Activated CD4-positive, alpha-beta memory T cell treated with anti-CD3 and anti-CD28 coated beads for 36 hours (primary cell): ENCODE data around the gene RTEL1. TPM values are rescaled to one million over a fixed set of nuclear protein-coding genes. Genes with fewer than 3 reads are reported as not detected.

Source experiments
- CTCF ChIA-PET: fragments of 350-600 bp; sonication (Branson Sonifier 250); formaldehyde crosslinking; loops from one replicate; lab custom pipeline; 2021; ENCODE audit warnings: antibody characterized with exemption, inconsistent platforms; lab: Charles Lee
- POLR2A ChIA-PET: fragments of 350-600 bp; sonication (Branson Sonifier 250); formaldehyde crosslinking; loops from one replicate; lab custom pipeline; 2021; ENCODE audit warnings: antibody characterized with exemption; lab: Charles Lee
- DNase-seq: peaks from one replicate; pipeline ENCODE4 v3.0.0-alpha.2; 2020
- H3K27ac Mint-ChIP-seq: one replicate; pipeline ENCODE4 v1.8.0; 2021; ENCODE audit warnings: mixed read lengths
- H3K27me3 Mint-ChIP-seq: one replicate; pipeline ENCODE4 v1.8.0; 2021; ENCODE audit warnings: mixed read lengths
- H3K36me3 Mint-ChIP-seq: one replicate; pipeline ENCODE4 v1.8.0; 2021; ENCODE audit warnings: mixed read lengths
- H3K4me1 Mint-ChIP-seq: one replicate; pipeline ENCODE4 v1.8.0; 2021; ENCODE audit warnings: low read depth, mixed read lengths
- H3K4me3 Mint-ChIP-seq: one replicate; pipeline ENCODE4 v1.8.0; 2021; ENCODE audit warnings: mild to moderate bottlenecking, mixed read lengths
- H3K9me3 Mint-ChIP-seq: one replicate; pipeline ENCODE4 v1.8.0; 2021; ENCODE audit warnings: mixed read lengths
- intact Hi-C: fragments of 100-400 bp; cut with micrococcal nuclease; formaldehyde crosslinking; loops from one replicate; pipeline ENCODE4 v1.15.1; 2023
- total RNA-seq, 2 experiments: library from RNA; stranded (reverse); gene quantifications; one replicate each; pipeline ENCODE4 v1.2.3, GENCODE V29; 2021

The RTEL1 gene
- total RNA-seq, 2 experiments from 2014 or later, result 38.0 to 38.3 TPM

DNA sequence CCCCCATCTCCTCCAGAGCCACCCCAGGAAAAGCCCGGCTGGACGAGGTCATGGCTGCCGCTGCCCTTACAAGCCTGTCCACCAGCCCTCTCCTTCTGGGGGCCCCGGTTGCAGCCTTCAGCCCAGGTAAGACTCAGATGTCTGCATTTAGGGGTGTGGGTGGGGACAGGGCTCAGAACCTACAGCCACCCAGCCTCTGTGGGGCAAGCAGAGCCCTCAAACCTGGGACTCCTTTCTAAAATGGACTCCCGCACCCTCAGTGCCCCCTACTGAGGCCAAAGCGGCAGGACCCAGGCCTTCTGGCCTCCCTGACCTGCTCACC lies 83.2 kb downstream of the RTEL1 start:
- H3K27ac Mint-ChIP-seq, result no peak overlapping the region
- CTCF ChIA-PET, result interaction anchor here (0.5 to 1.5 kb wide), 2 partner anchors 34 to 80 kb away, joined by 3 to 14 read pairs; partner anchors contain the start of genes ARFRP1 and ZGPAT

DNA sequence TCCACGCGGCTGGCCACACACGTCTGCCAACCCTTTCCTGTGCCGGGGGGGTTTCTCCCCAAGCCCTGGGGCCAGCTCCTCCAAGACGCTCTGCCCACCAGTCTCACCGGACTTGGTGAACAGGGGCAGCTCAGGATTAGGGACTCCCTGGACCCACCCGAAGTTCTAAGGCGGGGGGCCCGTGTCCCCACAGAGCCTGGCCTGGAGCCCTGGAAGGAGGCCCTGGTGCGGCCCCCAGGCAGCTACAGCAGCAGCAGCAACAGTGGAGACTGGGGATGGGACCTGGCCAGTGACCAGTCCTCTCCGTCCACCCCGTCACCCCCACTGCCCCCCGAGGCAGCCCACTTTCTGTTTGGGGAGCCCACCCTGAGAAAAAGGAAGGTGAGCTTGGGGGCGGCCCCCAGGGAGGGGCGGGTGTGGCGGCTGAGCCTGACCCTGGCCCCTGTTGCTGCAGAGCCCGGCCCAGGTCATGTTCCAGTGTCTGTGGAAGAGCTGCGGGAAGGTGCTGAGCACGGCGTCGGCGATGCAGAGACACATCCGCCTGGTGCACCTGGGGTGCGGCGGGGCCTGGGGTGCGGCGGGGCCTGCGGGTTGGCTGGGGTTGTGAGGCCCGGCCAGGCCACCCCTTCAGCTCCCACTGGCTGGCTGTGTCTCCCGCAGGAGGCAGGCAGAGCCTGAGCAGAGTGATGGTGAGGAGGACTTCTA lies 83.7 kb downstream of the RTEL1 start:
- no peak overlapping the region for H3K27ac Mint-ChIP-seq
- H3K4me3 Mint-ChIP-seq, result no peak overlapping the region
- no peaks in the 10 kb centered on the region for H3K9me3 Mint-ChIP-seq
- no peaks in the 10 kb centered on the region for H3K27me3 Mint-ChIP-seq
- no peak for DNase-seq
- intact Hi-C loops, result no loop called here
- POLR2A ChIA-PET, result interaction anchor here (1.0 to 2.4 kb wide), 3 partner anchors 9 to 43 kb away, joined by 5 to 10 read pairs (median 5); partner anchors contain the start of genes ARFRP1 and ZGPAT
- H3K4me1 Mint-ChIP-seq, result peaks cover 8% of the 10 kb centered on the region
- CTCF ChIA-PET, result interaction anchor here (1.5 to 1.8 kb wide), 2 partner anchors 34 to 35 kb away, joined by 5 to 14 read pairs; partner anchors contain the start of genes ARFRP1 and ZGPAT
- peaks cover 2% of the 10 kb centered on the region for H3K36me3 Mint-ChIP-seq

More for the DNA sequence above, 83.2 kb downstream of the RTEL1 start:
- POLR2A ChIA-PET, result interaction anchor here (1.0 to 2.4 kb wide), 3 partner anchors 10 to 43 kb away, joined by 5 to 10 read pairs (median 5); partner anchors contain the start of genes ARFRP1 and ZGPAT
- Mint-ChIP-seq H3K4me1 (peaks cover 13% of the 10 kb centered on the region), H3K4me3 (no peak overlapping the region), H3K9me3 (no peaks in the 10 kb centered on the region), H3K27me3 (no peaks in the 10 kb centered on the region), H3K36me3 (peaks cover 2% of the 10 kb centered on the region)
- no peak for DNase-seq
- intact Hi-C loops, result no loop called here

GRCh38 chr20:63742381-63743024 lies 84.4 kb downstream of the RTEL1 start:
- no peak overlapping the region for H3K27ac Mint-ChIP-seq
- DNase-seq, result no peak
- intact Hi-C loops, result no loop called here
- ChIA-PET POLR2A (interaction anchor here (0.8 to 2.4 kb wide), 2 partner anchors 35 to 44 kb away, joined by 3 to 10 read pairs; partner anchors contain the start of genes ARFRP1 and ZGPAT), CTCF (interaction anchor here (1.8 kb wide), 1 partner anchor 35 kb away, joined by 5 read pairs; the partner anchor contains the start of genes ARFRP1 and ZGPAT)
- no peaks in the 10 kb centered on the region for H3K9me3 Mint-ChIP-seq
- no peaks in the 10 kb centered on the region for H3K27me3 Mint-ChIP-seq
- H3K4me3 Mint-ChIP-seq, result no peak overlapping the region
- H3K36me3 Mint-ChIP-seq, result peaks cover 2% of the 10 kb centered on the region
- H3K4me1 Mint-ChIP-seq, result peaks cover 4% of the 10 kb centered on the region

GRCh38 chr20:63743210-63743970 lies 85.3 kb downstream of the RTEL1 start:
- Mint-ChIP-seq H3K9me3 (no peaks in the 10 kb centered on the region), H3K27ac (no peak overlapping the region)
- POLR2A ChIA-PET, result interaction anchor here (0.8 kb wide), 1 partner anchor 36 kb away, joined by 3 read pairs; the partner anchor contains the start of genes ARFRP1 and ZGPAT

DNA sequence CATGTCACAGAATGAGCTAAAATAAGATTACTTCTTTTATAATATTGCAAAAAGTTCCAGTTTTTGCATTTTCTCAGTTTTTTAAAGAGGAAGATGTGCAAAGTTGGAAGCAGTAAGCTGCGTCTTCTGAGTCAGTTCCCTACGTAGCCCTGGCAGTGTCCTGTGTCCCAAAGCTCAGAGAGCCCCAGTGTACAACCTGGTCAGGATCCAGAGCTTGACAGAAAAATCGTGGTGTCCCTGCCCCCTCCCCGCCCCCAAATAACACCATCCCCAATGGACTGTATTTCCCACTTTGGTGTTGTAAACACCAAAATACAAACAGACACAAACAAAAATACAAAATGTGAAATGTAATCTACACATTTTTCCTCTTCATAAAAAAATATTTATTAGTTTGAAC lies 86.0 kb downstream of the RTEL1 start:
- Mint-ChIP-seq H3K36me3 (peaks cover 2% of the 10 kb centered on the region), H3K27me3 (no peaks in the 10 kb centered on the region), H3K4me3 (no peak overlapping the region), H3K4me1 (no peaks in the 10 kb centered on the region), H3K27ac (no peak overlapping the region), H3K9me3 (no peaks in the 10 kb centered on the region)
- CTCF ChIA-PET, result interaction anchor here (0.7 kb wide), 1 partner anchor 224 kb away, joined by 3 read pairs; the partner anchor contains the start of gene PPDPF
- POLR2A ChIA-PET, result no interaction called here
- intact Hi-C loops, result no loop called here
- DNase-seq, result no peak

More at GRCh38 chr20:63743210-63743970, 85.3 kb downstream of the RTEL1 start:
- no peak overlapping the region for H3K4me3 Mint-ChIP-seq
- H3K36me3 Mint-ChIP-seq, result peaks cover 2% of the 10 kb centered on the region
- intact Hi-C loops, result no loop called here
- CTCF ChIA-PET, result interaction anchor here (1.8 kb wide), 1 partner anchor 36 kb away, joined by 5 read pairs; the partner anchor contains the start of genes ARFRP1 and ZGPAT
- H3K4me1 Mint-ChIP-seq, result peaks cover 2% of the 10 kb centered on the region
- no peaks in the 10 kb centered on the region for H3K27me3 Mint-ChIP-seq
- no peak for DNase-seq

- CTCF ChIA-PET, result interaction anchor here (0.7 kb wide), 1 partner anchor 224 kb away, joined by 3 read pairs; the partner anchor contains the start of gene PPDPF
- POLR2A ChIA-PET, result no interaction called here
- no peaks in the 10 kb centered on the region for H3K27me3 Mint-ChIP-seq
Measured at GRCh38 chr20:63744574-63745423, 86.7 kb downstream of the RTEL1 start.

GRCh38 chr20:63745424-63745805 lies 87.3 kb downstream of the RTEL1 start:
- intact Hi-C loops, result no loop called here
- POLR2A ChIA-PET, result no interaction called here

More at GRCh38 chr20:63744574-63745423, 86.7 kb downstream of the RTEL1 start:
- Mint-ChIP-seq H3K4me3 (no peak overlapping the region), H3K27ac (no peak overlapping the region), H3K36me3 (peaks cover 2% of the 10 kb centered on the region), H3K9me3 (no peaks in the 10 kb centered on the region), H3K4me1 (peaks cover 2% of the 10 kb centered on the region)
- intact Hi-C loops, result no loop called here
- DNase-seq, result no peak

More at GRCh38 chr20:63745424-63745805, 87.3 kb downstream of the RTEL1 start:
- H3K4me3 Mint-ChIP-seq, result no peak overlapping the region
- H3K36me3 Mint-ChIP-seq, result peaks cover 2% of the 10 kb centered on the region
- no peak for DNase-seq
- H3K9me3 Mint-ChIP-seq, result no peaks in the 10 kb centered on the region
- peaks cover 4% of the 10 kb centered on the region for H3K4me1 Mint-ChIP-seq
- no peaks in the 10 kb centered on the region for H3K27me3 Mint-ChIP-seq
- no peak overlapping the region for H3K27ac Mint-ChIP-seq
- CTCF ChIA-PET, result no interaction called here

Other genes with a start within 250 kb of the RTEL1 start
- gene KCNQ2, start 185.7 kb upstream of the RTEL1 start, total RNA-seq, result not detected
- 1 to 10 TPM; 1.1 to 1.7 TPM for gene EEF1A2, start 159.2 kb upstream of the RTEL1 start, total RNA-seq
- gene PPDPF, start 137.5 kb upstream of the RTEL1 start, total RNA-seq, result 100 to 1,000 TPM; 191 to 201 TPM
- gene PTK6, start 120.9 kb upstream of the RTEL1 start, total RNA-seq, result under 1 TPM; 0.34 to 0.78 TPM
- not detected for gene SRMS, start 110.6 kb upstream of the RTEL1 start, total RNA-seq
- gene FNDC11, start 104.2 kb upstream of the RTEL1 start, total RNA-seq, result under 1 TPM; 0.55 to 0.61 TPM
- 10 to 100 TPM; 28.5 to 32.2 TPM for gene HELZ2, start 84.1 kb upstream of the RTEL1 start, total RNA-seq
- gene GMEB2, start 31.2 kb upstream of the RTEL1 start, total RNA-seq, result 10 to 100 TPM; 13.6 to 14.0 TPM
- 10 to 100 TPM; 17.3 to 18.0 TPM for gene STMN3, start 4.9 kb upstream of the RTEL1 start, total RNA-seq
- gene TNFRSF6B, start 38.3 kb downstream of the RTEL1 start, total RNA-seq, result not detected
- gene ARFRP1, start 49.7 kb downstream of the RTEL1 start, total RNA-seq, result 10 to 100 TPM; 54.6 to 58.4 TPM
- gene ZGPAT, start 49.7 kb downstream of the RTEL1 start, total RNA-seq, result 10 to 100 TPM; 28.7 to 29.9 TPM
- 10 to 100 TPM; 14.7 to 17.6 TPM for gene LIME1, start 78.4 kb downstream of the RTEL1 start, total RNA-seq
- gene SLC2A4RG, start 81.5 kb downstream of the RTEL1 start, total RNA-seq, result 10 to 100 TPM; 58.9 to 59.0 TPM
- gene ZBTB46, start 173.0 kb downstream of the RTEL1 start, total RNA-seq, result 1 to 10 TPM; 4.6 to 5.5 TPM
- not detected for gene ABHD16B, start 203.2 kb downstream of the RTEL1 start, total RNA-seq
- 10 to 100 TPM; 67.8 to 70.8 TPM for gene TPD52L2, start 207.0 kb downstream of the RTEL1 start, total RNA-seq
- 10 to 100 TPM; 33.7 to 33.8 TPM for gene DNAJC5, start 236.8 kb downstream of the RTEL1 start, total RNA-seq